Muscle of arm (tissue), 12 donors: ENCODE measurements around the gene DNM3. TPM values are rescaled to one million over a fixed set of nuclear protein-coding genes. Genes with fewer than 3 reads are reported as not detected.
A peak's percentile ranks its signal among the peaks of the same experiment; 100 is the strongest.
"Not testable (repeated sequence)": the region's sequence is repeated elsewhere in the genome, so short reads cannot be mapped to it uniquely, and the experiment has no call there.

Experiments
- DNase-seq: peaks from one replicate; pipeline ENCODE4 v3.0.0-alpha.2; 2013
- polyA plus RNA-seq, 12 donors: library from polyadenylated mRNA; unstranded; fragments of 120-200 nt; gene quantifications; one replicate each; pipeline ENCODE4 v1.2.1, GENCODE V29; 2013; ENCODE audit not compliant: insufficient read length in 12 of 12

Gene DNM3
- polyA plus RNA-seq, 12 donors: 2.6 to 6.3 (median 4.2) TPM; not detected in 1

GRCh38 chr1:172357753-172358385 is 516.6 kb downstream of the DNM3 start:
- no peak for DNase-seq

- DNase-seq: no peak
These were observed 518.2 kb downstream of the DNM3 start for GRCh38 chr1:172359491-172359999.

GRCh38 chr1:172360511-172360910 is 519.2 kb downstream of the DNM3 start:
- no peak for DNase-seq

GRCh38 chr1:172360985-172361384 is 519.7 kb downstream of the DNM3 start:
- DNase-seq: no peak

- DNase-seq: no peak
These were observed 522.6 kb downstream of the DNM3 start for GRCh38 chr1:172363852-172364251.

- not testable (repeated sequence) for DNase-seq
These were observed 530.3 kb downstream of the DNM3 start for GRCh38 chr1:172371646-172372045.

- no peak for DNase-seq
These were observed 532.6 kb downstream of the DNM3 start for GRCh38 chr1:172373864-172374263.

GRCh38 chr1:172375211-172375631 is 533.9 kb downstream of the DNM3 start:
- DNase-seq: no peak

- no peak for DNase-seq
These were observed 535.1 kb downstream of the DNM3 start for GRCh38 chr1:172376431-172376830.

- DNase-seq: no peak
These were observed 536.3 kb downstream of the DNM3 start for GRCh38 chr1:172377565-172377964.

GRCh38 chr1:172378109-172378760 is 536.9 kb downstream of the DNM3 start:
- DNase-seq: peak; percentile 65

GRCh38 chr1:172380441-172381244 is 539.3 kb downstream of the DNM3 start:
- DNase-seq: no peak

GRCh38 chr1:172381946-172382345 is 540.6 kb downstream of the DNM3 start:
- no peak for DNase-seq

- no peak for DNase-seq
These were observed 541.1 kb downstream of the DNM3 start for GRCh38 chr1:172382406-172382805.

- DNase-seq: peak; percentile 57
These were observed 541.7 kb downstream of the DNM3 start for GRCh38 chr1:172382990-172383389.

GRCh38 chr1:172383536-172383935 is 542.2 kb downstream of the DNM3 start:
- DNase-seq: peak; percentile 59

GRCh38 chr1:172384656-172385055 is 543.4 kb downstream of the DNM3 start:
- no peak for DNase-seq

GRCh38 chr1:172386046-172386445 is 544.7 kb downstream of the DNM3 start:
- no peak for DNase-seq

- no peak for DNase-seq
These were observed 547.2 kb downstream of the DNM3 start for GRCh38 chr1:172388490-172388889.

GRCh38 chr1:172390301-172390682 is 549.0 kb downstream of the DNM3 start:
- DNase-seq: no peak

- DNase-seq: no peak
These were observed 549.6 kb downstream of the DNM3 start for GRCh38 chr1:172390683-172391551.

GRCh38 chr1:172391976-172392375 is 550.7 kb downstream of the DNM3 start:
- DNase-seq: no peak
